Uterus (tissue), 4 donors: Measurements from ENCODE around the gene ISCU. TPM values are rescaled to one million over a fixed set of nuclear protein-coding genes. Genes with fewer than 3 reads are reported as not detected.

Experiments used
- DNase-seq, 2 donors: peaks; one replicate each; pipeline ENCODE4 v3.0.0-alpha.2; 2019 to 2020
- H3K27ac ChIP-seq, 2 donors: fragments of 200-600 bp; sonication (generic); 1 replicate in 1 of 2; 2 replicates in 1 of 2; pipeline ENCODE4 v1.5.1; 2016 to 2018
- H3K27me3 ChIP-seq, 2 donors: fragments of 200-600 bp; sonication (generic); one replicate each; pipeline ENCODE4 v1.5.1; 2018 to 2019; ENCODE audit warnings: control low read depth in 1 of 2
- H3K36me3 ChIP-seq, 2 donors: fragments of 200-600 bp; sonication (generic); one replicate each; pipeline ENCODE4 v1.5.1; 2019; ENCODE audit warnings: control low read depth in 1 of 2
- H3K4me1 ChIP-seq, 2 donors: fragments of 200-600 bp; sonication (generic); one replicate each; pipeline ENCODE4 v1.5.1; 2018 to 2019; ENCODE audit warnings: control low read depth in 1 of 2
- H3K4me3 ChIP-seq, 2 donors: fragments of 200-600 bp; sonication (generic); 1 replicate in 1 of 2; 2 replicates in 1 of 2; pipeline ENCODE4 v1.5.1; 2018 to 2019; ENCODE audit warnings: mild to moderate bottlenecking in 1 of 2
- H3K9me3 ChIP-seq, 2 donors: fragments of 200-600 bp; sonication (generic); one replicate each; pipeline ENCODE4 v1.5.1; 2019; ENCODE audit warnings: control low read depth in 1 of 2
- POLR2A ChIP-seq, 2 donors: fragments of 450-650 bp; IDR thresholded peaks; one replicate each; pipeline ENCODE4 v1.6.1; 2016; ENCODE audit warnings: antibody characterized with exemption in 2 of 2, mild to moderate bottlenecking in 1 of 2, moderate library complexity in 1 of 2
- intact Hi-C: fragments of 100-400 bp; cut with DNase I; formaldehyde crosslinking; loops from one replicate; pipeline ENCODE4 v1.15.1; 2023; ENCODE audit warnings: low total_unique reads
- total RNA-seq, 4 donors: library from RNA; depleted of rRNA in 3 of 4; stranded (reverse); fragments of >200 nt in 3 of 4; gene quantifications; one replicate each; pipeline versions ENCODE4 v1.1.0 to v1.2.4, GENCODE V29; 2014 to 2023
- TF ChIP-seq, protein P1 (sequence below), 4 experiments: fragments of 200-600 bp in 2 of 4; fragments of 450-650 bp in 2 of 4; sonication (generic) in 2 of 4; IDR thresholded peaks; one replicate each; pipeline ENCODE4 v1.5.1; 2016 to 2019; ENCODE audit warnings: antibody characterized with exemption in 4 of 4, mild to moderate bottlenecking in 2 of 4, moderate library complexity in 1 of 4
- donor health status: DM: yes; HTN: yes; CAD: no.

ISCU gene
- total RNA-seq, 4 donors from 2014 or later = 81.3 to 226 (median 161) TPM

DNA sequence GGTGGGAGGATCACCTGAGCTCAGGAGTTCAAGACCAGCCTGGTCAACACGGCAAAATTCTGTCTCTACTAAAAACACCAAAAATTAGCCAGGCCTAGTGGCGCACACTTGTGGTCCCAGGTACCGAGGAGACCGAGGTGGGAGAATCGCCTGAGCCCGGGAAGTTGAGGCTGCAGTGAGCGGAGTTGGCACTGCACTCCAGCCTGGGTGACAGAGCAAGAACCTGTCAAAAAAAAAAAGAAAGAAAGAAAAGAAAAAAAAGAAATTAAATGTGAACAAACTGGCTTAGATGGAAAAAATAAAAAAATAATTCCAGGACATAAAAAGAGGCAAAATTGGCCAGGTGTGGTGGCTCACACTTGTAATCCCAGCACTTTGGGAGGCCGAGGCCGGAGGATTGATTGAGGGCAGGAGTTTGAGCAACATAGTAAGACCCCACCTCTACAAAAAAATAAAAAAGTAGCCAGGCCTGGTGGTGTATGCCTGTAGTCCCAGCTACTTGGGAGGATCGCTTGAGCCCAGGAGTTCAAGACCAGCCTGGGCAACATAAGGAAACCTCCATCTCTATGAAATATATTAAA, 32.0 kb downstream of the ISCU start:
- Histone ChIP-seq H3K4me3 (no peak overlapping the region), H3K27me3 (no peaks in the 10 kb centered on the region), H3K4me1 (no peaks in the 10 kb centered on the region), H3K27ac (no peak overlapping the region), H3K36me3 (no peaks in the 10 kb centered on the region), H3K9me3 (no peaks in the 10 kb centered on the region)
- TF ChIP-seq, protein P1, sequence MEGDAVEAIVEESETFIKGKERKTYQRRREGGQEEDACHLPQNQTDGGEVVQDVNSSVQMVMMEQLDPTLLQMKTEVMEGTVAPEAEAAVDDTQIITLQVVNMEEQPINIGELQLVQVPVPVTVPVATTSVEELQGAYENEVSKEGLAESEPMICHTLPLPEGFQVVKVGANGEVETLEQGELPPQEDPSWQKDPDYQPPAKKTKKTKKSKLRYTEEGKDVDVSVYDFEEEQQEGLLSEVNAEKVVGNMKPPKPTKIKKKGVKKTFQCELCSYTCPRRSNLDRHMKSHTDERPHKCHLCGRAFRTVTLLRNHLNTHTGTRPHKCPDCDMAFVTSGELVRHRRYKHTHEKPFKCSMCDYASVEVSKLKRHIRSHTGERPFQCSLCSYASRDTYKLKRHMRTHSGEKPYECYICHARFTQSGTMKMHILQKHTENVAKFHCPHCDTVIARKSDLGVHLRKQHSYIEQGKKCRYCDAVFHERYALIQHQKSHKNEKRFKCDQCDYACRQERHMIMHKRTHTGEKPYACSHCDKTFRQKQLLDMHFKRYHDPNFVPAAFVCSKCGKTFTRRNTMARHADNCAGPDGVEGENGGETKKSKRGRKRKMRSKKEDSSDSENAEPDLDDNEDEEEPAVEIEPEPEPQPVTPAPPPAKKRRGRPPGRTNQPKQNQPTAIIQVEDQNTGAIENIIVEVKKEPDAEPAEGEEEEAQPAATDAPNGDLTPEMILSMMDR (IDR thresholded peaks at IDR 0.05) = no peak
- TF ChIP-seq POLR2A (IDR thresholded peaks at IDR 0.05) = no peak
- intact Hi-C loops = no loop called here
- DNase-seq = no peak

GRCh38 chr12:108594960-108595710, 32.7 kb downstream of the ISCU start:
- Histone ChIP-seq H3K4me3 (no peak overlapping the region), H3K36me3 (no peaks in the 10 kb centered on the region), H3K27ac (no peak overlapping the region), H3K4me1 (no peaks in the 10 kb centered on the region), H3K9me3 (no peaks in the 10 kb centered on the region), H3K27me3 (no peaks in the 10 kb centered on the region)
- DNase-seq = no peak
- TF ChIP-seq, protein P1 (IDR thresholded peaks at IDR 0.05) = no peak
- no peak for TF ChIP-seq POLR2A (IDR thresholded peaks at IDR 0.05)
- intact Hi-C loops = no loop called here

GRCh38 chr12:108595711-108596647, 33.6 kb downstream of the ISCU start:
- no peak overlapping the region for H3K4me3 ChIP-seq
- H3K36me3 ChIP-seq = no peaks in the 10 kb centered on the region
- no peaks in the 10 kb centered on the region for H3K4me1 ChIP-seq
- intact Hi-C loops = no loop called here
- peak overlapping the region; percentile 38 to 55 for H3K27ac ChIP-seq
- DNase-seq = no peak
- no peak for TF ChIP-seq POLR2A (IDR thresholded peaks at IDR 0.05)
- TF ChIP-seq, protein P1 (IDR thresholded peaks at IDR 0.05) = no peak
- no peaks in the 10 kb centered on the region for H3K27me3 ChIP-seq
- no peaks in the 10 kb centered on the region for H3K9me3 ChIP-seq

- H3K27ac ChIP-seq = peak overlapping the region; percentile 55 to 67
- TF ChIP-seq, protein P1 (IDR thresholded peaks at IDR 0.05) = no peak
- TF ChIP-seq POLR2A (IDR thresholded peaks at IDR 0.05) = no peak
- DNase-seq = no peak
- peak overlapping the region; percentile 9 to 28 for H3K4me3 ChIP-seq
- H3K9me3 ChIP-seq = no peaks in the 10 kb centered on the region
- intact Hi-C loops = no loop called here
- H3K27me3 ChIP-seq = no peaks in the 10 kb centered on the region
- H3K36me3 ChIP-seq = no peaks in the 10 kb centered on the region
- no peaks in the 10 kb centered on the region for H3K4me1 ChIP-seq
These were observed 34.6 kb downstream of the ISCU start for GRCh38 chr12:108596854-108597558.
